ENCODE results near the gene IL5.

The IL5 gene

DNA sequence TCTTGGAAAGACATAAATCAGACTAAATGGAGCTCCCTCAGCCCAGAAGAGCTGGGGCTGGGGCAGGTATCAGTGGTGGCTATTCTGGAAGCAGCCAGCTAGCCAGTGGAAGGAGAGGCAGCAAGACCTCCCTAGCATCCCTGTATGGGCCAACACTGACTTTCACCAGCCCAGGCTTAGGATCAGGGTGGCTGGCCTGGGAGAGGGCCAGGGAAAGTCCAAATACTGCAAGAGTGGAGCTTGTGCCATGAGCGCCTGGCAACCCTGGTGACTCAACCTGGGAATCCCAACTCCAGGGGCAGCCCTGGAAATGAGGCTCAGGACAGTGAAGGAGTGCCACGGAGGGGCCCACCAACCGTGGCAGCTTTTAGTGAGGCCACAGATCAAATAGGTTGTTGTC is 45.2 kb downstream of the IL5 start:
- DNase-seq, result peak; percentile 31

DNA sequence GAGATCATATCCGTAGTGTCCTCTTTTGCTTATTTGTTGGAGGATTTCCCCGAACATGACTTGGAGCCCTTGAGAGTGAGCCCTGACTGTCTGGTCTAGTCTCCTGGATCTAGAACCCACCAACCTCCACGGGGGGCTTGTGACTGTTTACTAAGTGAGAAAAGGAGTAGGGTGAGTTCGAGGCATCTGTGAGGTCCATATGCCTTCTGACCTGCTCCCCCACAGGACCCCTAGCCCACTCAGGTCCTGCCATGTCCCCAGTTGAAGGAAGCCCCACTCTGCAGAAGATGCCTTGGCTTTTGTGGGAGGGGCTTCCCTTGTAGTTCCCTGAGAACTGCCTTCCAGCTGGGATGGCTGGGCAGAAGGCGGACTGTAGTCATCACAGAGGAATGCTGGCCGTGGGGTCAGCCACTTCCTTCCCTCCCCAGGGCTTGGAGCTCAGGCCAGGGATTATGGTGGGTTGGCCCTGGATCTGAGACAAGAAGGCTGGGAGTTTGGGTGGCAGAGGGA is 45.8 kb downstream of the IL5 start:
- peak; percentile 89 for DNase-seq

DNA sequence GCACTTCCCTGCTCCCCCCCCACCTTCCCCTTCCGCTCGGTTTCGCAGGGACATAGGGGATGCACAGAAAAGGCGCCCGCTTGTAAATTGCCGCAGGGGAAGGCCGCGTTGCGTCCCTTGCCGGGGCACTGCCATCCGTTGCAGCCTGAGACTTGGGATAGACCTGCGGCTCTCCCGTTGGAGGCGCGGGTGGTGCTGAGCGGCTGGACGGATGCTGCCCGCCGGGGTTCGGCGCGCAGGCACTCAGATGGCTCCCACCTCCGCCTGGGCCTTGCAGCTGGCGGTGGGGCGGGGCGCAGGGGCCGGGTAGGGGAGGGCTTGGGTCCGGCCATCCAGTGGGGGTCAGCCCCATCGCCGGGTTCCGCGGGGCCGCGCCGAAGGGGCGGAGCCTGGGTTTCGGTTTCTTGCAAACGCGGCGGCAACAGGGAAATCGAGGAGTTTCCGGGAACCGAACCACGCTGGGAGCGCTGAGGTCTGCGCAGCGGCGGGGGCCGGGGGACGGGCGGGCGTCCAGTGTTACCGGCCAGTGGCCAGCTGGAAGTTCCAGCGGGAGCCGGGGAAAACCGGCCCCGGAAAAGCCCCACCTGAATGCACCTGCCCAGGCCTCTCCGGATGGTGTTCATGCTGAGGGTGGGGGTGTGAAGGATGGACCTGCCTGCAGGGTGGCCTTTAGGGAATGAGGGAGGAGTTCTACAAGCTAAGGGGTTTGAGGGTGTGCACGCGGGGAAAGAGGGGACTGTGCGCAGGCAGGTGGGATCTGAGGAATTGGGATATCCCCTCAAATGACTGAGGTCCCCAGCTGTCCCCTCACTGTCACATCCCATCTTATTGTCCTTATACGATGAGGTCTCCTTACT is 46.5 kb downstream of the IL5 start:
- DNase-seq, result peak; percentile 74

DNA sequence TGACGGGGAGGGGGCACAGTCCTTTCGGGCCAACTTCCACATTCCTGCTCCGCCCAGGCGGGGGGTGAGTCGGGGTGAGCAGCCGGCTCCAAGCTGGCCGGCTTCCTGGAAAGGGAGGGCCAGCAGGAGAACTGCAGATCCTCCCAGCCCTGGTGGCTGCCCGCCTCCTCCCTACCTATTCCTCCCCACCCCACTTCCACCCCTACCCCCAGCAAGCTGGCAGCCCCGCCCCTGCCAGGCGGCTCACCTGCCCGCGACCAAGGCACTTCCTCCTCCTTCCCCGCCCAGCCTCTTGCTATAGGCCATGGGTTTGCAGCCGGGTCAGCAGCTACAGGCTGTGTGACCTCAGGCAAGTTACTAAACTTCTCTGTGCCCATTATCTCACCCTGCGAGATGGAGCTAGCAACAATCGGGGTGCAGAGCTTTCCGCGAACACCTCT is 47.1 kb downstream of the IL5 start:
- peak; percentile 80 for DNase-seq

DNA sequence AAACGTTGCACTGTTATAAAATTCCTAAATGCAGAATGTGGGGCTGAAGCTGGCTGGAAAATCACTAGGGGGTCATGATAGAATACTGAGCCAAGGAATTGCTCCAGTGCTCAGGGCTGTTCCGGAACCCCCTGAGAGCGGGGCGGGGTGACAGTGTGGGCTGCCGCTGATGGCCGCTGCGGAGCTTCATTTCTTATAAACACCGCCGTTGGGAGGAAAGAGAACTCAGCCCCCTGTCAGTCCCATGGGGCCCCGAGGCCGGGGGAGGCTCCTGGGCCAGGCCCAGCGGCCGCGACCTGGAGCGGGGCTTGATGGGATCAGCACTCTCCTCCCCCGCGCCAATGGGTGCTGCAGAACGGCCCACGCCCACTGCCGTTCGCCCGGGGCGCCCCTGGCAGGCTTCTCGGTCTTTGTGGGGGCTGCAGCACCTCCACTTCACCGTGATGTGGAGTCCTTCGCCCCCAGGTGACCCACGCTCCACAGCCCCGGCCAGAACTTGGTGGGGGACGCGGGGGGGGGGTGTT is 47.6 kb downstream of the IL5 start:
- peak; percentile 85 for DNase-seq

DNA sequence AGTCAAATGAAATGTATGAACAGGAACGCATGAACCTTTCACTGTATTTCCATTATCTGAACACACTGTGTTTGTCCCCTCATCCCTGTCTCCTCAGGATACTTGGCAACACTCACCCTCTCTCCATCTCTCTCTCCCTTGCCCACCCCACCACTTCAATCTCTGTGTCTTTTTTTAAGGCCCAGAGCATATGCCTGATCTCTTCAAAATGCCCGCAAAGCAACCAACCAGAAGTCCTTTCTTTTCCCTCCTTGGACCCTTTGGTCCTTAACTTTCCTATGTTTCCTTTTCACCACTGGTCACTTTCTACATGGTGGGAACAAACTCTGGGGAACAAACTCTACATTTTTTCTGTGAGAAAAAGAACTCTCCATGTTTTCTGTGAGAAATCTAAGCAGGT is 49.5 kb downstream of the IL5 start:
- no peak for DNase-seq

DNA sequence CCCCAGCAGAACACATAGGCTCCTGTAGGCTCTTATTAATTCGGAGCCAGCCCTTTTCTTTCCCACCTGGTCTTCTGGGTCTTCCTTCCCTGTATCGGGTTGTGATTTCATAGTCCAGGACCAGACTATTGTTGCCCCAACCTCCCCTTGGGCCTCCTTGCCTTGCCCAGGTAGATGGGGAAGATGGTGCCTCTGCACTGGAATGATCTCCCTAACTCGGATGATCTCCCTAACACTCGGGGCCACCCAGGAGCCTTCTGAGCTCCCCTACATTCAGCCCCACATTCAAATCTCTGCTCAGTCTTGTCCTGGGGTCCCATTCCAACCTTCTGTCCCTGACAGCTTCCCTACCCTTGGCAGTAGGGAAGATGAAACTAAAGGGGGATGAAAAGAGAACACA is 50.1 kb downstream of the IL5 start:
- no peak for DNase-seq

DNA sequence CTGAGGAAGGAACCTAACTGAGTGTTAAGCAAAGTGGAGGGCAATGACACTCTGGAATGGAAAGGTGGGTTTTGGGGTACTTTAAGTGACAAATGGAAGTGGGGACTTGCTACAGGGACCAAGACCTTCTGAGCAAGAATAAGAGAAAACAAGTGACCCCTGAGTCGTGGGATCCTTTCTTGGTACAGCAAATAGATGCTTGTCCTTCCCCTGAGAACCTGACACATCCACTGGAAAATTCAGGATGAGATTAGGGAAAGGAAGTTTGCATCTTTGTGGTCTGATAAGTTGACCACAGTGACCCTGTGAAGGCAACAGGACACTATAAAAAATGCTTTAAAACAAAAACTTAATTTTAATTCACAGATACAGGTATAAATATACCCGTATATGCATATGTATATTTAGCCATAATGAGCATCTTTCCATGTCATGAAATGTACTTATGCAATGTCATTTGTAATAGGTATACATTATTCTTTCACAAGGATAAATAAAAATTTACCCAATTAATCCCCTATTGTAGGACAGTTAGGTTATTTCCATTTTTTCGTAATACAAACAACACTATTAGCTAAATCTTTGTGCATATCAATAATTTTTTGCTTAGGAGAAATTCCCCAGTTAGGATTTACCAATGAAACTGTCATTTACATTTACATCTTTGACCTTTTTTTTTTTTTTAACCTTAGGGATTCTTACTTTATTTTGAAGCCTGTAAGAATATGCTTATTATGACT is 50.8 kb downstream of the IL5 start:
- DNase-seq, result no peak

Data from fibroblast of skin of abdomen (primary cell).